Prostate gland (tissue), 2 donors: ENCODE results near the gene MBNL1. TPM values are rescaled to one million over a fixed set of nuclear protein-coding genes. Genes with fewer than 3 reads are reported as not detected.

Experiments
- DNase-seq: peaks from one replicate; pipeline ENCODE4 v3.0.0-alpha.2; 2019; ENCODE audit warnings: low spot score
- H3K27ac ChIP-seq, 2 donors: fragments of 200-600 bp; sonication (generic); 2 replicates each; pipeline ENCODE4 v1.5.1; 2017 to 2019
- H3K27me3 ChIP-seq: fragments of 200-600 bp; sonication (generic); replicated peaks from 2 replicates; pipeline ENCODE4 v1.5.1; 2019; ENCODE audit not compliant: insufficient read depth
- H3K36me3 ChIP-seq, 2 donors: fragments of 200-600 bp; sonication (generic); 1 replicate in 1 of 2; 2 replicates in 1 of 2; pipeline versions ENCODE4 v1.5.1 to v1.8.1; 2017 to 2019
- H3K4me1 ChIP-seq: fragments of 200-600 bp; sonication (generic); replicated peaks from 2 replicates; pipeline ENCODE4 v1.5.1; 2019
- H3K4me3 ChIP-seq, 2 donors: fragments of 200-600 bp; sonication (generic); 2 replicates each; pipeline ENCODE4 v1.5.1; 2017 to 2019
- H3K9me3 ChIP-seq: fragments of 200-600 bp; sonication (generic); 2 replicates; pipeline ENCODE4 v1.5.1; 2017
- POLR2A ChIP-seq: fragments of 450-650 bp; IDR thresholded peaks from one replicate; pipeline ENCODE4 v1.6.1; 2016; ENCODE audit warnings: antibody characterized with exemption, mild to moderate bottlenecking
- POLR2AphosphoS5 ChIP-seq: sonication (generic); formaldehyde crosslinking; IDR thresholded peaks from one replicate; pipeline ENCODE4 v1.6.1; 2017; ENCODE audit warnings: antibody characterized with exemption
- WGBS: methylation state at CpG from one replicate; pipeline ENCODE4 v1.1.5; 2018; 5-methylcytosine and 5-hydroxymethylcytosine counted together
- intact Hi-C: fragments of 100-400 bp; cut with DNase I; formaldehyde crosslinking; loops from one replicate; pipeline ENCODE4 v1.14.2; 2022
- total RNA-seq, 2 donors: library from RNA; depleted of rRNA; stranded (reverse); fragments of >200 nt; gene quantifications; one replicate each; pipeline ENCODE4 v1.1.0, GENCODE V29; 2016
- TF ChIP-seq, protein P1 (sequence below), 4 experiments: fragments of 200-600 bp in 2 of 4; fragments of 450-650 bp in 2 of 4; sonication (generic) in 2 of 4; IDR thresholded peaks; 1 replicate in 3 of 4; 2 replicates in 1 of 4; pipeline ENCODE4 v1.5.1; 2016 to 2019; ENCODE audit warnings: antibody characterized with exemption in 4 of 4, mild to moderate bottlenecking in 2 of 4, moderate library complexity in 2 of 4

The MBNL1 gene
- total RNA-seq, 2 donors from 2014 or later = 131 to 226 TPM

DNA sequence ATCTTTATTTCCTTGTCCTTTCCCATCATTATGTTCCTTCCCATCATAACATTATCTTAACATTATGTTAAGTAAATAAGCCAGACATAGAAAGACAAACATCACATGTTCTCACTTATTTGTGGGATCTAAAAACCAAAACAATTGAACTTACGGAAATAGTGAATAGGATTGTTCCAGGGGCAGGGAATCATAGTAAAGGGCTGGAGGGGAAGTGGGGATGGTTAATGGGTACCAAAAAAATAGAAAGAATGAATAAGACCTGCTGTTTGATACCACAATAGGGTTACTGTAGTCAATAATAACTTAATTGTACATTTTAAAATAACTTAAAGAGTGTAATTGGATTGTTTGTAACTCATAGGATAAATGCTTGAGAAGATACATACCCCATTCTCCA, 36.7 kb upstream of the MBNL1 start:
- DNase-seq = no peak
- no peak for TF ChIP-seq POLR2AphosphoS5
- TF ChIP-seq POLR2A = no peak
- no peak overlapping the region for H3K27ac ChIP-seq
- intact Hi-C loops = no loop called here
- H3K4me1 ChIP-seq = no peaks in the 10 kb centered on the region
- H3K4me3 ChIP-seq = no peak overlapping the region
- 56% methylated on average over 1 of the region's 1 CpG for WGBS
- no peaks in the 10 kb centered on the region for H3K9me3 ChIP-seq
- no peaks in the 10 kb centered on the region for H3K36me3 ChIP-seq
- H3K27me3 ChIP-seq = no peaks in the 10 kb centered on the region

DNA sequence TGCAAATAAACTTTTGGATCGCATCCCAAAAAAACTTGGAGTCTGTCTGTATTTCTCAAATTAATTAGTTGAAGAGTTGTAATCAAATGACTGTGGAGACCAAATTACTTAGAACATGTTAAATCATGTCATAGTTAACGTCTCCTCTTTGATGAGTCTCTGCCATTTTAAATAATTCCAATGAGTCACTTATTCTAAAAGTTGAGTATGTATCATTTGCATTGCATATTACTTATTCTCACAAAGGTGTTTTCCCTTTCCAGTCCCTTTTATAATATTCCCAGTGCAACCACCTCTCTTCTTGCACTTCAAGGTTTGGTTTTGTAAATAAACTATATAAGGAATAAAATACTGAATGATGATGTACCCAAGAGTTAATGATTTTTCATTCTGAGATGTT, 36.0 kb upstream of the MBNL1 start:
- WGBS = 60% methylated on average over 2 of the region's 2 CpGs
- H3K4me3 ChIP-seq = no peak overlapping the region
- H3K27me3 ChIP-seq = no peaks in the 10 kb centered on the region
- no peaks in the 10 kb centered on the region for H3K9me3 ChIP-seq
- no peaks in the 10 kb centered on the region for H3K4me1 ChIP-seq
- TF ChIP-seq POLR2AphosphoS5 (no peak), POLR2A (no peak)
- TF ChIP-seq, protein P1, sequence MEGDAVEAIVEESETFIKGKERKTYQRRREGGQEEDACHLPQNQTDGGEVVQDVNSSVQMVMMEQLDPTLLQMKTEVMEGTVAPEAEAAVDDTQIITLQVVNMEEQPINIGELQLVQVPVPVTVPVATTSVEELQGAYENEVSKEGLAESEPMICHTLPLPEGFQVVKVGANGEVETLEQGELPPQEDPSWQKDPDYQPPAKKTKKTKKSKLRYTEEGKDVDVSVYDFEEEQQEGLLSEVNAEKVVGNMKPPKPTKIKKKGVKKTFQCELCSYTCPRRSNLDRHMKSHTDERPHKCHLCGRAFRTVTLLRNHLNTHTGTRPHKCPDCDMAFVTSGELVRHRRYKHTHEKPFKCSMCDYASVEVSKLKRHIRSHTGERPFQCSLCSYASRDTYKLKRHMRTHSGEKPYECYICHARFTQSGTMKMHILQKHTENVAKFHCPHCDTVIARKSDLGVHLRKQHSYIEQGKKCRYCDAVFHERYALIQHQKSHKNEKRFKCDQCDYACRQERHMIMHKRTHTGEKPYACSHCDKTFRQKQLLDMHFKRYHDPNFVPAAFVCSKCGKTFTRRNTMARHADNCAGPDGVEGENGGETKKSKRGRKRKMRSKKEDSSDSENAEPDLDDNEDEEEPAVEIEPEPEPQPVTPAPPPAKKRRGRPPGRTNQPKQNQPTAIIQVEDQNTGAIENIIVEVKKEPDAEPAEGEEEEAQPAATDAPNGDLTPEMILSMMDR (IDR thresholded peaks at IDR 0.05) = no peak
- DNase-seq = no peak
- no peak overlapping the region for H3K27ac ChIP-seq
- no peaks in the 10 kb centered on the region for H3K36me3 ChIP-seq
- intact Hi-C loops = no loop called here

DNA sequence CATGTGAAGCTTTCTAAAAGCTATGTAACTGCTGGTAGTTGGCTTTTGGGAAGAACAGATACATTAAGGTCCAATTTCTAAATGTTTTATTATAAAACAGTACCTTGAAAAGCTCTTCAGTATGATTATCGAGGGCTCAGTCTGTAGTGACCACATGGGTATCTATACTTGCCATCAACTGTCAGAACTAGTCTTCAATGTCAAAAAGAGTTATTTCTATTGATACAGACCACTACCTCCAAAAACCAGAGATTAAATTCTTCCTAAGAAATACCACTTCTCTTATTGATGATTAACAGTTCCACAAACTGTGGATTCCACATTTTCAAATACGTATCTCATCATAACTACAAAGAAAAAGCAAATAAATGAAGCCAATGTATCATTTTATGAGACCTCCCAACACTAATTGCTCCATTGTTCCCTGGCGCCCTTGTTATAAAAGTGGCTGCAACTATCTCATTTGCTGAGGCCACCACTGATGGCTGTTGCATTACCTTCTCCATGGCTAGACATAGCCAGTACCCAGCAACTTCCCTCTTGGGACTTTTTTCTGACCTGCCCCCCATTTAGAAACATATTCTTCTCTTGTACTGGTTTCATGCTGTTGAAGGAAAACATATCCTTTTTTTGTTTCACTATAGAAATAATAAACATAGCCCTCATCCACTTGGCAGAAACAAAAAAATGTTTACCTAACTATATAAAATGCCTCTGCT, 33.9 kb upstream of the MBNL1 start:
- intact Hi-C loops = no loop called here
- H3K9me3 ChIP-seq = no peaks in the 10 kb centered on the region
- H3K27ac ChIP-seq = no peak overlapping the region
- DNase-seq = no peak
- no peaks in the 10 kb centered on the region for H3K27me3 ChIP-seq
- no peaks in the 10 kb centered on the region for H3K4me1 ChIP-seq
- H3K36me3 ChIP-seq = no peaks in the 10 kb centered on the region
- TF ChIP-seq, protein P1 (IDR thresholded peaks at IDR 0.05) = no peak
- TF ChIP-seq POLR2AphosphoS5 (no peak), POLR2A (no peak)
- no peak overlapping the region for H3K4me3 ChIP-seq
- 87% methylated on average over 3 of the region's 3 CpGs for WGBS

DNA sequence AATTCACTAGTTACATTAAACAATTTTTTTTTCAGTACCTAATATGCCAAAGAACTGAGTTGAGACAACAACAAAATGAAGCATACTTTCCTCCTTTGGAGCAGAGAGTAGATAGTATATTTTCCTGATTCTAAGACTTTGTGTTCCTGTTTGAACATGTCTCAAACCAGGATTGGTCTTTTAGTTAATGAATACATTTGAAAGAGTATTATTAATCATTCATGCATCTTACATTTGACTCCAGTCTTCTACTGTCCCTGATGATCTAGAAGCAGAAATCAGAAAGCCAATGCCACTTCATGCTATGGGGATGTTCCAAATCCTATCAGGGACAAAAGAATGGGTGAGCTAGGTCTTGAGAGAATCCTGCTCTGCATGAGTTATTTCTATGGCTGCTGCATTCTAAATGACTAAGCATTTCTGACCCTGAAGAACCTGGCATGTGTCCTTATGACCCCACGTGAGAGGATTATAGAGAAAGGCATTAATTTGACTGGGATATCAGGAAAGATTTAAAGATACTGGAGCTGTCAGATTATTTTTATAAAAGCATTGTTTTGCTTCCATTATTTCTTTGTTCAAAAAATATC, 32.9 kb upstream of the MBNL1 start:
- Histone ChIP-seq H3K9me3 (no peaks in the 10 kb centered on the region), H3K4me3 (no peak overlapping the region), H3K27me3 (no peaks in the 10 kb centered on the region), H3K27ac (no peak overlapping the region), H3K36me3 (no peaks in the 10 kb centered on the region), H3K4me1 (no peaks in the 10 kb centered on the region)
- DNase-seq = no peak
- 68% methylated on average over 1 of the region's 1 CpG for WGBS
- TF ChIP-seq POLR2A = no peak
- TF ChIP-seq, protein P1 (IDR thresholded peaks at IDR 0.05) = no peak
- intact Hi-C loops = no loop called here

DNA sequence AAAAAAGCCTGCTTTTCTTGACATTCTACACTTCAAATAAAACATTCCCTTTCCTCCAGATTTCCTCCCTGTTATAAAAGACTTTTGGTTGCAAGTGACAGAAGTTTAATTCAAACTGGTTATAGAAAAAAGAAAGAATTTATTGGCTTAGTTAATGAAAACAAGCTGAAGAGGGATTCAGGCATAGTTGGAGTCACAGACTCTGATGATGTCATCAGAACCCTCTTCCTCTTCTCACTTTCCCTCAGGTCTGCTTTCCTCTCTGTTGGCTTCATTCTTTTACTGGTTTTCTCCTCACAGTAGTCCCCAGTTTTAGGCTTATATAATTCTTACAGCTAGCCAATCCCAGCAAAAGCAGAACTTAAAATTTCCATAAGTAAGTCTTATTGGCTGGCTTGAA, 32.0 kb upstream of the MBNL1 start:
- H3K9me3 ChIP-seq = no peaks in the 10 kb centered on the region
- H3K4me3 ChIP-seq = no peak overlapping the region
- intact Hi-C loops = no loop called here
- TF ChIP-seq POLR2AphosphoS5 = no peak
- TF ChIP-seq, protein P1 (IDR thresholded peaks at IDR 0.05) = no peak
- no peaks in the 10 kb centered on the region for H3K4me1 ChIP-seq
- no peaks in the 10 kb centered on the region for H3K27me3 ChIP-seq
- H3K36me3 ChIP-seq = no peaks in the 10 kb centered on the region
- DNase-seq = no peak
- H3K27ac ChIP-seq = no peak overlapping the region
